Neuronal stem cell (in vitro differentiated cells): Measurements from ENCODE around the gene YIPF5.

Experiments
- DNase-seq: peaks from one replicate; pipeline ENCODE4 v3.0.0-alpha.2; 2013; ENCODE audit warnings: low spot score
- H2AFZ ChIP-seq: one replicate; pipeline ENCODE4 v1.6.1; 2013; ENCODE audit warnings: mild to moderate bottlenecking, low read length, inconsistent platforms
- H2AK5ac ChIP-seq: 2 replicates; pipeline ENCODE4 v1.6.1; 2013; ENCODE audit warnings: low read depth, mild to moderate bottlenecking, inconsistent platforms, low read length, moderate library complexity, mixed read lengths
- H2BK120ac ChIP-seq: 2 replicates; pipeline ENCODE4 v1.6.1; 2013; ENCODE audit warnings: low read depth, mild to moderate bottlenecking, inconsistent platforms, low read length, moderate library complexity, mixed read lengths
- H2BK12ac ChIP-seq: one replicate; pipeline ENCODE4 v1.6.1; 2013; ENCODE audit warnings: low read length, inconsistent platforms
- H2BK15ac ChIP-seq: 2 replicates; pipeline ENCODE4 v1.6.1; 2013; ENCODE audit warnings: mild to moderate bottlenecking, low read length, inconsistent platforms, mixed read lengths
- H2BK5ac ChIP-seq: one replicate; pipeline ENCODE4 v1.6.1; 2013; ENCODE audit warnings: inconsistent platforms, mild to moderate bottlenecking, low read length, moderate library complexity
- H3K14ac ChIP-seq: one replicate; pipeline ENCODE4 v1.6.1; 2013; ENCODE audit warnings: low read length, inconsistent platforms
- H3K18ac ChIP-seq: 2 replicates; pipeline ENCODE4 v1.6.1; 2013; ENCODE audit warnings: low read length, inconsistent platforms
- H3K23ac ChIP-seq: 2 replicates; pipeline ENCODE4 v1.6.1; 2013; ENCODE audit warnings: low read depth, mild to moderate bottlenecking, mixed read lengths, low read length, inconsistent platforms; ENCODE audit not compliant: poor library complexity
- H3K27ac ChIP-seq: replicated peaks from 3 replicates; pipeline ENCODE4 v1.5.1; 2013; ENCODE audit warnings: low read length, inconsistent platforms
- H3K27me3 ChIP-seq, 3 experiments: 2 replicates each; pipeline ENCODE4 v1.6.1; 2013; ENCODE audit warnings: low read length in 3 of 3, mild to moderate bottlenecking in 2 of 3, inconsistent platforms in 1 of 3, low read depth in 1 of 3, mixed read lengths in 1 of 3, moderate library complexity in 1 of 3; ENCODE audit not compliant: control insufficient read depth in 3 of 3, insufficient read depth in 3 of 3
- H3K36me3 ChIP-seq, 2 donors: replicated peaks in 1 of 2; 2 replicates each; pipeline ENCODE4 v1.6.1; 2013; ENCODE audit warnings: low read length in 2 of 2; ENCODE audit not compliant: control insufficient read depth in 2 of 2, insufficient read depth in 2 of 2
- H3K4ac ChIP-seq: 2 replicates; pipeline ENCODE4 v1.6.1; 2013; ENCODE audit warnings: inconsistent platforms, mild to moderate bottlenecking, low read length, moderate library complexity
- H3K4me1 ChIP-seq, 2 donors: 1 replicate in 1 of 2; 2 replicates in 1 of 2; pipeline ENCODE4 v1.6.1; 2013; ENCODE audit warnings: low read length in 2 of 2, low read depth in 1 of 2; ENCODE audit not compliant: control insufficient read depth in 2 of 2, insufficient read depth in 1 of 2
- H3K4me2 ChIP-seq: one replicate; pipeline ENCODE4 v1.6.1; 2013; ENCODE audit warnings: mild to moderate bottlenecking, low read length, inconsistent platforms; ENCODE audit not compliant: insufficient read depth, poor library complexity, severe bottlenecking
- H3K4me3 ChIP-seq, 2 donors: 2 replicates each; pipeline ENCODE4 v1.5.1; 2013; ENCODE audit warnings: low read length in 2 of 2, mild to moderate bottlenecking in 2 of 2, inconsistent platforms in 1 of 2, moderate library complexity in 1 of 2
- H3K79me1 ChIP-seq: one replicate; pipeline ENCODE4 v1.6.1; 2013; ENCODE audit warnings: low read depth, mild to moderate bottlenecking, inconsistent platforms, low read length, moderate library complexity
- H3K9ac ChIP-seq: one replicate; pipeline ENCODE4 v1.6.1; 2013; ENCODE audit warnings: mild to moderate bottlenecking, low read depth, low read length, inconsistent platforms; ENCODE audit not compliant: poor library complexity
- H3K9me3 ChIP-seq, 2 donors: replicated peaks in 1 of 2; 2 replicates each; pipeline versions ENCODE3 to v1.6.1; 2013; ENCODE audit warnings: low read length in 2 of 2, mild to moderate bottlenecking in 2 of 2, inconsistent platforms in 1 of 2, low read depth in 1 of 2, mixed read lengths in 1 of 2, moderate library complexity in 1 of 2; ENCODE audit not compliant: control insufficient read depth in 2 of 2, insufficient read depth in 1 of 2
- H4K8ac ChIP-seq: one replicate; pipeline ENCODE4 v1.6.1; 2013; ENCODE audit warnings: low read depth, mild to moderate bottlenecking, inconsistent platforms, low read length, moderate library complexity
- H4K91ac ChIP-seq: one replicate; pipeline ENCODE4 v1.6.1; 2013; ENCODE audit warnings: low read length, low read depth, mild to moderate bottlenecking, inconsistent platforms; ENCODE audit not compliant: poor library complexity
- WGBS, 2 donors: extraction: QIAGEN DNeasy Blood & Tissue Kit; methylation state at CpG; one replicate each; pipeline ENCODE4 v1.1.7; 2013; ENCODE audit warnings: missing lambda C conversion rate in 2 of 2, mixed read lengths in 1 of 2; ENCODE audit not compliant: insufficient read length in 2 of 2, insufficient replicate concordance in 1 of 2; ENCODE audit errors: extremely low coverage in 2 of 2; 5-methylcytosine and 5-hydroxymethylcytosine counted together

YIPF5 gene

DNA sequence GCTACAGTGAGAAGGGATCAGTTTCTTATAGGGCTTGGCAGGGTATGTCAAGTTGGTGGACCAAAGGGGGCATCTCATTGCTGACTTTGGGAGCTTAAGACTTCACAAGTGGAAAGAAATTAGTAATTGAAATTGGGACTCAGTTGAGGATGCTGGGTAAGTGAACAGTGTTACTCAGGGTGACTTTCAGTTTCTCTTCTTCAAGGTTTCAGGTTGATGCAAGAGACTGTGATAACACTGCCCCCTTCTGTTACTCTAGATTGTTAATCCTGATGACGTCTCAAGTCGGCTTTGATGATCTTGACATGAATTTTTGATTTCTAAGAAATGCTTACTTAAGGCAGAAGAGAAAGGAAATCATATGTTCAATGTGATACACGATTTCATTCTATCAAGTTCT, 21.5 kb upstream of the YIPF5 start:
- no peak overlapping the region for H3K23ac ChIP-seq
- WGBS, 2 donors: no CpG with 5 or more reads among the region's 3 CpGs

GRCh38 chr5:144191531-144191930, 21.1 kb upstream of the YIPF5 start:
- Histone ChIP-seq H4K91ac (no peak overlapping the region), H3K4me2 (no peak overlapping the region)

More for the DNA sequence above, 21.5 kb upstream of the YIPF5 start:
- Histone ChIP-seq H2AK5ac (no peak overlapping the region), H3K9me3 (no peaks in the 10 kb centered on the region), H3K9ac (no peak overlapping the region), H3K4me2 (no peak overlapping the region), H3K4me3 (peak overlapping the region in 1 of 2 donors; percentile 15), H2BK120ac (no peak overlapping the region), H3K79me1 (no peaks in the 10 kb centered on the region), H2BK5ac (no peak overlapping the region), H3K4ac (no peak overlapping the region), H2BK12ac (no peak overlapping the region), H2AFZ (peak overlapping the region; percentile 86), H2BK15ac (no peak overlapping the region), H4K91ac (no peak overlapping the region), H4K8ac (no peak overlapping the region), H3K27me3 (no peaks in the 10 kb centered on the region), H3K18ac (no peak overlapping the region), H3K27ac (no peak overlapping the region), H3K36me3 (no peaks in the 10 kb centered on the region), H3K14ac (no peak overlapping the region), H3K4me1 (no peaks in the 10 kb centered on the region)
- no peak for DNase-seq

GRCh38 chr5:144189800-144190429, 19.5 kb upstream of the YIPF5 start:
- no CpG with 5 or more reads among the region's 10 CpGs for WGBS, 2 donors
- no peak overlapping the region for H2AK5ac ChIP-seq
- H2BK120ac ChIP-seq: no peak overlapping the region
- no peaks in the 10 kb centered on the region for H3K4me1 ChIP-seq
- no peak overlapping the region for H4K91ac ChIP-seq
- H3K79me1 ChIP-seq: no peaks in the 10 kb centered on the region
- no peak overlapping the region for H2BK5ac ChIP-seq
- no peak overlapping the region for H3K18ac ChIP-seq
- no peak overlapping the region for H3K4me3 ChIP-seq
- H2BK12ac ChIP-seq: no peak overlapping the region
- H3K27me3 ChIP-seq: no peaks in the 10 kb centered on the region
- no peak overlapping the region for H3K14ac ChIP-seq
- H3K9ac ChIP-seq: no peak overlapping the region
- H2AFZ ChIP-seq: no peak overlapping the region
- H3K4me2 ChIP-seq: no peak overlapping the region
- H4K8ac ChIP-seq: no peak overlapping the region
- DNase-seq: no peak
- no peak overlapping the region for H3K4ac ChIP-seq
- no peak overlapping the region for H3K23ac ChIP-seq
- H3K9me3 ChIP-seq: no peaks in the 10 kb centered on the region
- no peaks in the 10 kb centered on the region for H3K36me3 ChIP-seq
- H2BK15ac ChIP-seq: no peak overlapping the region
- H3K27ac ChIP-seq: no peak overlapping the region

More at GRCh38 chr5:144191531-144191930, 21.1 kb upstream of the YIPF5 start:
- Histone ChIP-seq H4K8ac (no peak overlapping the region), H2BK15ac (no peak overlapping the region), H2AFZ (peak overlapping the region; percentile 86), H3K79me1 (no peaks in the 10 kb centered on the region), H2BK5ac (no peak overlapping the region), H3K9me3 (no peaks in the 10 kb centered on the region), H3K4me1 (no peaks in the 10 kb centered on the region), H3K27ac (no peak overlapping the region), H3K4me3 (no peak overlapping the region), H2AK5ac (no peak overlapping the region), H3K36me3 (no peaks in the 10 kb centered on the region), H2BK120ac (no peak overlapping the region), H3K27me3 (no peaks in the 10 kb centered on the region), H3K4ac (no peak overlapping the region), H3K9ac (no peak overlapping the region), H3K18ac (no peak overlapping the region), H3K14ac (no peak overlapping the region), H3K23ac (no peak overlapping the region), H2BK12ac (no peak overlapping the region)
- DNase-seq: no peak
- no CpG with 5 or more reads among the region's 3 CpGs for WGBS, 2 donors

DNA sequence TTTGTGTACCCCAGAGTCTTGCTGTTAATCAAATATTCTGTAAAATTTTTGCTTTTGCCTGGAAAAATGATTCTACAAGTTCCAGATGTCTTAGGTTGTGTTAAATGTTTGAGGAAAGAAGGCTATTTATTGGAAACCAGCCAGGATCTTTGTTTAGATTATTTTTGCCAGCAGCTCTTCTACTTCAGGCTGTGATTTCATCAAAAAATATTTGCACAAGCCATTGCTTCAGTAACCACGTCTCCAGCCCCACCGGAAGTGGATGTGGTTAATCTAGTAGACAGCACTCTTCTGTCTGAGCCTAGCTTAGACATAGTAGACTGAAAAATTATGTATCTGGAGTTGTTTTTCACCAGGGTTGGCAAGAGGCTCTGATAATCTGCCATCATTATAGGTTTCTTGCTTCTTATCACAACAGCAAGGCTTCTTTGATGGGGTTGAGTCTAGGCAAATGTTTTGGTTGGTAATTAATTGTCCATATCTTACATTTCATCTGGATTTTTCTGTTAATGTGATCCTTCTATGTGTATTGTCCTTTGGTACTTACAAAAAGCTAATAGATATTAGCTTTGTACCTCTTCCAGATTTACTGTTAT, 17.3 kb upstream of the YIPF5 start:
- no peak overlapping the region for H4K8ac ChIP-seq
- no peak overlapping the region for H2BK12ac ChIP-seq
- no peak overlapping the region for H3K4ac ChIP-seq
- H3K23ac ChIP-seq: no peak overlapping the region
- H3K36me3 ChIP-seq: no peaks in the 10 kb centered on the region
- H3K14ac ChIP-seq: no peak overlapping the region
- H4K91ac ChIP-seq: no peak overlapping the region
- no peak overlapping the region for H3K18ac ChIP-seq
- no peak overlapping the region for H2BK120ac ChIP-seq
- no peak overlapping the region for H2AK5ac ChIP-seq
- H3K4me1 ChIP-seq: no peaks in the 10 kb centered on the region
- no peaks in the 10 kb centered on the region for H3K27me3 ChIP-seq
- no CpG with 5 or more reads among the region's 2 CpGs for WGBS, 2 donors
- no peak for DNase-seq
- H3K9ac ChIP-seq: no peak overlapping the region
- H2AFZ ChIP-seq: no peak overlapping the region
- H3K9me3 ChIP-seq: no peaks in the 10 kb centered on the region
- H2BK5ac ChIP-seq: no peak overlapping the region
- H2BK15ac ChIP-seq: no peak overlapping the region
- no peak overlapping the region for H3K4me3 ChIP-seq
- H3K27ac ChIP-seq: no peak overlapping the region
- no peak overlapping the region for H3K4me2 ChIP-seq
- H3K79me1 ChIP-seq: no peaks in the 10 kb centered on the region
